T-helper 2 cell (primary cell): ENCODE data around the gene ZNF398.
"Not testable (repeated sequence)": the region's sequence is repeated elsewhere in the genome, so short reads cannot be mapped to it uniquely, and the experiment has no call there.

ENCODE experiments used
- DNase-seq, 5 experiments: peaks; one replicate each; pipeline versions ENCODE4 v3.0.0 to v3.0.0-alpha.2; 2012 to 2022

Gene ZNF398

DNA sequence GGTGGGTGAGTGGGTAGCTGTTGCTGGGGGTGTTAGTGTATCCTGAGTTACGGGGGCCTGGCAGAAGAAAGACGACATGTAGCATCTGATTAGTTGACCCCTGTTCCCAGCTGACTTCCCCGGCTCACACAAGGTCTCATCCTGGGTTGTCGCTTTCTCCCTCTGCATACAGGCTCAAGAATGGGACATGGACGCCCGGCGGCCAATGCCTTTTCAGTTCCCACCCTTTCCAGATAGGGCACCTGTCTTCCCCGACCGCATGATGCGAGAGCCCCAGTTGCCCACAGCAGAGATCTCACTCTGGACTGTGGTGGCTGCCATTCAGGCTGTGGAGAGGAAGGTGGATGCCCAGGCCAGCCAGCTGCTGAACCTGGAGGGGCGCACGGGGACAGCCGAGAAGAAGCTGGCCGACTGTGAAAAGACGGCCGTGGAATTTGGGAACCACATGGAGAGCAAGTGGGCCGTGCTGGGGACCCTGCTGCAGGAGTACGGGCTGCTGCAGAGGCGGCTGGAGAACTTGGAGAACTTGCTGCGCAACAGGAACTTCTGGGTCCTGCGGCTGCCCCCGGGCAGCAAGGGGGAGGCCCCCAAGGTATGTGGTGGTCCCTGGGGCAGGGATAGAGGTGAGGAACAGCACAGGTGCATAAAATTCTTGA lies 51.0 kb downstream of the ZNF398 start:
- DNase-seq, result no peak

DNA sequence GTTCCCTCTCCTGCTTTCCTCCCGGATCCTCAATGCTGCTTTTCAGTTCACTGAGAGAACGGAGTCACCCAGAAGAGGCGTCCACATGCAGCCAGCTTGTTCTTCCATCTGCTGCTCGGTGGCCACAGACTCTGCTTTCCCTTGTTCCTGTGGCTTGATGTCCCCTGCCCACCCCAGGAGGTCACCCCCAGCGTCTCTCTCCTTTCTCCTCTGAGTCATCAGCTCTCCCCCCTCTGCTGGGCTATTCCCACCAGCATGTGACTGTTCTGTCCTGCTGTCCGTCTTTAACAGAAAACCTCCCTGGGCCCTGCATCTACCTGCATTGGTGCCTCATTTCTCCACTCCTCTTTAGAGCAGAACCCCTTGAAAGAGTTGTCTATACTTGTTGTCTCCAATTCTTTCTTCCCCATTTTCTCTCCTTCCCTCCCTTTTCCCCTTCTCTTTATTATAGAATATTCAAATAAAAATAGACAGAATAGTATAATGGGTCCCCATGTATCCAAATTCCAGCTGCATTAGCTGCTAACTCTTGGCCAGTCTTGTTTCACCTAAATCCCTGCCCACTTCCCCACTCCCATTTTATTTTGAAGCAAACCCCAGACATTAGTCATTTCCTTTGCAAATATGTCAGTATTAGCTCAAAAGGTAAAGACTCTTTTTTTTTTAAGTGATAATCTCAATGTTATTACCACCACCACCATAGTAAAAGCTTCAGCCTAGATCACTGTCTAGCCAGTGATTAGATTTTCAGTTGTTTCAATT lies 52.2 kb downstream of the ZNF398 start:
- DNase-seq, result no peak

DNA sequence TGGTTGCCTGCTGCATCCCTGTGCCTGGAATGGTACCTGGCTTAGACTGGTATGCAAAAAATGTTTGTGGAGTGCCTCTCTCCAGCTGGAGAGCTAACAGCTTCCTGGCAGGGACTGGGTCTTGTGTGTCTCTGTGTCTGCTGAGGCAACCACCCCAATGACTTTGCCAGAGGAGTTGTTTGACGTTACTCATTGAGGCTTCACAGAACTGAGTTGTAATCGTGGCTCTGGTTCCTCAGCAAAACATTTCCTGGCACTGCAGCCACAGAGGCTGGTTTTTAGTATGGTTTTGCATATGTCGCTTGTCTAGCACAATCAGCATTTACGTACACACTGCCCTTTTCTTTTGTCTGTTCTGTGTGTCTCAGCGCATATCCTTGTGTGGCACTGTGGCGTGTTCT lies 55.6 kb downstream of the ZNF398 start:
- DNase-seq, result peak in 1 of 5 experiments; percentile 94

DNA sequence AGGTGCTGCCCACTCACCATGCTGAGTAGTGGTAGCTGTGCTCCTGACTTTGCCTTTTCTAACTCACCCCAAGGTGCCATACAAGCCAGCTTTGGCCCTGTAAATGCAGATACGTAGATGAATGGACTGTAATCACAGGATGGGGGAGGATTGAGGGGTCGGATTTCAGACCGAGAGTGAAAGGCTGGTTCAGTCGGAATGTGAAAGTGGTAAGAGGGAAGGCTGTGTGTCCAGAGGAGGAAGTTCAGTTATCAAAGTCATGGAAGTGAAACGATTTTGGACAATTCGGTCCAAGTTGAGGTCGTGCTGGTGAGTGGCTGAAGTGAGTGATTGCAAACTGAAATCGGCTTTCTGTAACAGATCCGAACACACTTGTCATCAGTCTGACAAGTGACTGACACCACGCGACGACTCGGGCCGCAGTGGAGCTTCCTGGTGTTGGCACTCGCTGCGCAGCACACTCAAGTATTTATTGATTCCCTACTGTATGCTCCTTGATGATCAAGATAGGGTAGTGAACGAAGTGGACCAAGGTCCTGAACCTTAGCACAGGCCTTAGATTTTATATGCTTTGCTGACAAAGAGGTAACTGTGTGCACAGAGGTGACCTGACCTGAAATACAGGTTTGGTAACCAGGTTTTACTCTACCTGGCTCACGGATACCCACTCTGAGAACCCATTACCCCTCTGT lies 58.6 kb downstream of the ZNF398 start:
- no peak for DNase-seq

DNA sequence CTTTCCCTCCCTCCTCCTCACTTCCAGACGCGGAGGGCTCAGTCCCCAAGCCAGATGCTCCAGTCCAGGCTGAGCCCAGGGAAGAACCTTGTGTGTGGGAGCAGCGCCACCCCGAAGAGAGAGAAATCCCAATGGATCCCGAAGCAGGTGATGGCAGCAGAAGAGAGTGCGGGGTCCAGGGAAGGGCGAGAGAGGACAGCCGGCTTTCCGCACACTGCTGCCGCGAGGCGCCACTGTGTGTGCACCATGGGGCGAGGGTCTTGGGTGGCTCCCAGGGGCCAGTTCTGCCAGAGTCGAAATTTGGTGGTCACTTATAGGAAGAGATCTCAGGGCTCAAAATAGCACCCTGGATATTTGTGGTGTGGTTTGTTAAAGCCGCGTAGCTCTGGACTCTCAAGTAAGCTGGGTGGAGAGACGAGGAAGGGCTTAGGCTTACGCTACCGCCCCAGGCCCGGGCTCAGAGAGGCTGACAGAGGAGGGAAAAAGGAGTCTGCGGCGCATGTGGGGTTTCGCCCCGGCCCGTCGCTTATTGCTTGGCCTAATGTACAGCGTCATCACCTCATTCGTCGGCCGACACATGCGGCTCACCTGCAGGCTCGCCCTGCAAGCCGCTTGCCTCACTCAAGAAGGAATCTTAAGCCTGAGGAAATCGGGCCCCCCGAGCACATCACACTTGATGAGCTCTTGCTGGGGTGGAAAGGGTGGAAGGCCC lies 60.2 kb downstream of the ZNF398 start:
- DNase-seq, result no peak

DNA sequence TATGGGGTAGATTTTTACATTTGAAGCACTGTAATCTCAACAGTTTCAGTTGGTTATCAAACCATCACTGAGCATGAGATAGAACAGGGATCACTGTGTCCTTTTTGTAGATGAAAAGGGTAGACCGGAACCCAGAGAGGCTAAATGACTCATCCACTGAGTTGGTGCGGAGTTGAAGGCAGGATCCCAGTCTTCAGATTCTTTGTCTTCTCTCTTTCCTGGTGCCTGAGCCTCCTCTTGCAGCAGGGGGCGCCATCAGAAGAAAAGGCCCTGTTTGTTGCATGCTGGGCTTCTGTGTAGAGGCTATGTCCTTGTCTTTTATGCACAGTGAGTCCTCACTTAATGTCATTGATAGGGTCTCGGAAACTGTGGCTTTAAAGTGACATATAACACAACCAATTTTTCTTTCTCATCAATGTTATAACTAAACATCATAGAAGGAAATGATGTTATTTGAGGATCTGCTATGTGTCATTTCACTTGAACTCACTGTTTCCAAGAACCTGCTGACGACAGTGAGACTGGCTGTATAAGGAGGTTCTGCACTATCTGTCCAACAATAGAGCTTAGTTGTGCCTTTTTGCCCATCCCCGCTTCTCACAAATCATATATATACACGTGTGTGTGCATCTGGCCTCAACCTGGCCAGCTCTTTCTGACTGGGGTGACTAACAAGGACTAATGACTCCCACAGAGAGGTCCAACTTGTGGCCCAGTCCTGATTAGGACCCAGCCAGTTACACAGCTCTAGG lies 62.4 kb downstream of the ZNF398 start:
- peak in 3 of 5 experiments; percentile 45 to 92 (median 87) for DNase-seq

DNA sequence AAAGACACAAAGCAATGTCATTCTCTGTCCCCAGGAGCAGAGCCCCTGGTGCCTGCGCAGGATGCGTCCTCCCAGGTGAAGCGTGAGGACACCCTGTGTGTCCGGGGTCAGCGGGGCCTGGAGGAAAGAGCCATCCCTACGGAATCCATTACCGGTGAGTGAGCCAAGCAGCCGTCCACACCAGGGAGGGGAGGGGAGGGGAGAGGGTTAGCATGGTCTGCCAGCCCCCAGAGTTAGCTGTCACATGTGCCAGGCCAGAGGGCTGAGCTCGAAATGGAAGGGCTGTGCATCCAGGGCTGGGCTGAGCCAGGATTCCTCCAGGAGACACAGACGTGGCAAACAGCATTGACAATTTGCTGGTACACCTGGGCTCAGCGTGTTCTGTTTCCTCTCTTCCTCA lies 63.3 kb downstream of the ZNF398 start:
- DNase-seq, result no peak

DNA sequence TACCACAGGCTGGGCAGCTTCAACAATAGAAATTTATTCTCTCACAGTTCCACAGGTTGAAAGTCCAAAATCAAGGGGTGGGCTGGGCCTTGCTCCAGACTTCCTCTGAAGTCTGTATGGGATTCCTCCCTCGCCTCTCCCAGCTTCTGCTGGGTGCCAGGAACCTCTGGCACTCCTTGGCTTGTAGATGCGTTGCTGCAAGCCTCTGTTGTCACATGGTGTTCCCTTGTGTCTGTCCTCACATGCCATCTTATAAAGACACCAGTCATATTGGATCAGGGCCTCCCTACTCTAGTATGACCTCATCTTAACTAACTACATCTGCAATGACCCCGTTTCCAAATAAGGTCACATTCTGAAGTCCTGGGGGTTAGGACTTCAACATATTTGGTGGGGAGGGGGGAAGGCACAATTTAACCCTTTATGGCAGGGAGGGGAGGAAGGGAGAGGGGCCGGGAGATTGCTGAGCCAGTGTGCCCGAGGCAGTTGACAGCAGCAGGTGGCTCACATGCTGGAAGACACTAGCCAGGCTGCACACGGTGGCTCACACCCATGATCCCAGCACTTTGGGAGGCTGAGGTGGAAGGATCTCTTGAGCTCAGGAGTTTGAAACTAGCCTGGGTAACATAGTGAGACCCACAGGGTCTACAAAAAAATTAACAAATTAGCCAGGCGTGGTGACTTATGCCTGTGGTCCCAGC lies 66.9 kb downstream of the ZNF398 start:
- no peak for DNase-seq

DNA sequence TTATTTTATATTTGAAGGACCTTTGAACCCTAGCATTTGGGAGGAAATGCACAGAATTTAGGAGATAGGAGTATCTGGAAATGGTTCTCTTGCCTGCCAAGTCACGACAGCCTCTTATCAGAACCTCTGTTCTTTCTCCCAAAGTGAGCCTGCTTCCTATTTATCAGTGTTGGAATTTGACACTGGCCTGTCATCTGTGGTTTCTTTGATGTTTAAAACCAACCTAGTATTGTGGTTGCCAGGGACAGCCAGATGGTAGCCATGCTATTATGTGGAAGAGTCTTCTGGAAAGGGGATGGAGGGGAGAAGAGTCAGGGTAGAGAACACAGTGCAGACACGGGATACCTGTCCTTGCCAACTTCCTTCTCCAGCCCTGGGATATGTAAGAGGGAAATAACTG lies 69.1 kb downstream of the ZNF398 start:
- no peak for DNase-seq

DNA sequence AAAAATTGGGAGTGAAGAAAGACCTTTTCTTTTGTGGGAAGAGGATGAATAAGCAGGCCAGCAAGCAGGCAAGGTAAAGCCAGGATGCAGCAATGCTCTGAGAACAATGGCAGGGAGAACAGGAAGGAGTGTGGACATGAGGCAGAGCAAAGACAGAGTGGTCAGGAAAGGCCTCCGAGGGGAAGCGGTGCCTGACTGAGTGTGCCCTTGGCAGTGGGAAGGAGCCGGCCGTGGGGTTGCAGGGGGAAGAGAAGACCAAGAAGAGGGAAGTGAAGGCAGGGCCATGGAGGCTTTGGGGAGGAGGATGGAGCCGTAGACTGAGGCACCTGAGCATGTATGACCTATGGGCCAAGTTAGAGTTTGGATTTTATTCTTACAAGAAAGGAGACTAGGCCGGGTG lies 70.3 kb downstream of the ZNF398 start:
- DNase-seq, result no peak

DNA sequence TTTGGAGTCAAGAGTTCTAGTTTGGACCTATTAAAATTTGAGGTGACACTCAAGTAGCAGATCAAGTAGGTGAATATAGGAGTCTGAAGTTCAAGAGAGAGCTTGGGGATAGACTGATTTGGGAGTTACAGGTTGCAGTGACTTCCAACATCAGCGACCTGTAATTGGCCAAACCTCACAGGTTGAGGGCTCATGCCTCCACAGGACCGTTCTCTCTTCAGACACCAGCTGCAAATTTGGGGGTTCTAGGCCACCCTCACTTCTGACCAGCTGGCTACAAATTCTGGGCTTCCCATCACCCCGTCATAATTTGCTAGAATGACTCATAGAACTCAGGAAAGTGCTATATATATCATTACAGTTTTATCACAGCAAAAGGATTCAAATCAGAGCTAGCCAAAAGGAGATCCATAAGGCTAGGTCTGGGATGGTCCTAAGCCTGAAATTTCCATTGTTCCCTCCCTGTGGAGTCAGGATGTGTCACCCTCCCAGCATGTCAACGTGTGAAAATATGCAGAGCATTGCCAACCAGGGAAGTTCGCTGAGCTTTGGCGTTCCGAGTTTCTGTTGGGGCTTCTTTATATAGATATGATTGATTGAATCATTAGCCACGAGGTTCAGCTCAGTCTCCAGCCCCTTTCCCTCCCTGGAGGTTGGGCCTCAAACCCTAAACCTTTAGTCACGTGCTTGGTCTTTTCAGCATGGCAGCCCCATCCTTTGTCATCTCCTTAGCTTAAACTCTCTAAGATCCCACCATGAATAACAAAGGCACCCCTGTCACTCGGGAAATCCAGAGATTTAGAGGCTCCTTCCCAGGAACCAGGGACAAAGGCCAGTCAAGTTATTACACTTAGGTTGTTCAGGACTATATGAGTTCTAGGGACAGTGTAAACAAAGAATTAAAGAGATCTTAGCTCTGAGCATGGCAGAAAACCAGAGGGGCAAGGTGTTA lies 71.5 kb downstream of the ZNF398 start:
- no peak for DNase-seq

DNA sequence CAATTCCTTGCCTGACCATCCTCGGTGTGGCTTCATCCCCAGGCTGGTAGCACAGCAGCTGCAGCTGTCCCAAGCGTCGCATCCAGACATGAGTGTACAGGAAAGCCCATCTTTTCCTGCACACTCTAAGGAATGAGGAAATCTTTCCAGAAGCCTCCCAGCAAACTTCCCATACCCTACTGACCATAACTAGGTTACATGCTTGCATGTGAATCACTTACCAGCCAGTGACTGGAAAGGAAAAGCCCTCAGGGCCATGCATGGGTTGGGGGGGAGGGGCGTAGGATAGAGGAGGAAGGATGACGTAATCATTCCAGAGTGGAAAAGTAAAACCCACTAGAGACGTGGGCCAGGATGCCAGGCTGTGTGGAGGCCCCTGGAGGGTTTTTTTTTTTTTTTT lies 73.3 kb downstream of the ZNF398 start:
- DNase-seq, result no peak

DNA sequence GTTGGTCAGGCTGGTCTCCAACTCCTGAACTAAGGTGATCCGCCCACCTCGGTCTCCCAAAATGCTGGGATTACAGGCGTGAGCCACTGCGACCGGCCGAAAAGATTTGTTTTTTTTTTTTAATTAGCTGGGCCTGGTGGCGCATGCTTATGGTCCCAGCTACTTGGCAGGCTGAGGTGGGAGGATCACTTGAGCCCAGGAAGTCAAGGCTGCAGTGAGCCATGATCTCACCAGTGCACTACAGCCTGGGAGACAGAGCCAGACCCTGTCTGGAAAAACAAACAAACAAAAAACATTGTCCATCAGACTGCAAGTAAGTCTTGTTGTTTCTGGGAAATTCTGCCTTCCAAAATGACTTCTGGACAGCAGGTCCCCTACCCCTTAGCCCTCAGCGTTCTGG lies 75.9 kb downstream of the ZNF398 start:
- no peak for DNase-seq

DNA sequence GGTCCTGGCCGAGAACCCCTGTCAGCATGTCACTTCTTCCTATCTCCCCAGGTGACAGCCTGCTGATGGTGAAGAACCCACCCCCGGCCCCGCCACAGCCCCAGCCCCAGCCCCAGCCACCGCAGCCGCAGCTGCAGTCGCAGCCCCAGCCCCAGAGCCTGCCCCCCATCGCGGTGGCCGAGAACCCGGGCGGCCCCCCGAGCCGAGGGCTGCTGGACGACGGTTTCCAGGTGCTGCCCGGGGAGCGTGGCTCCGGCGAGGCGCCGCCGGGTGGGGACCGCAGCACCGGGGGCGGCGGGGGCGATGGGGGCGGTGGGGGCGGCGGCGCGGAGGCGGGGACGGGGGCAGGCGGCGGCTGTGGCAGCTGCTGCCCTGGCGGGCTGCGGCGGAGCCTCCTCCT lies 76.5 kb downstream of the ZNF398 start:
- DNase-seq, result no peak

DNA sequence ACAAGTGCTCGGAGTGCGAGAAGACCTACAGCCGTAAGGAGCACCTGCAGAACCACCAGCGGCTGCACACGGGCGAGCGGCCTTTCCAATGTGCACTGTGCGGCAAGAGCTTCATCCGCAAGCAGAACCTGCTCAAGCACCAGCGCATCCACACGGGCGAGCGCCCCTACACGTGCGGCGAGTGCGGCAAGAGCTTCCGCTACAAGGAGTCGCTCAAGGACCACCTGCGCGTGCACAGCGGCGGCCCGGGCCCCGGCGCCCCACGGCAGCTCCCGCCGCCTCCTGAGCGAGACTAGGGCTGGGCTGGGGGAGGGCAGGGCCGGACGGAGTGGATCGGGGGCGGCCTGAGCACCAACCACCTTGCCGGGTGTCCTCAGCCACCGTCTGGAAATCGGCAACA lies 77.1 kb downstream of the ZNF398 start:
- no peak for DNase-seq

DNA sequence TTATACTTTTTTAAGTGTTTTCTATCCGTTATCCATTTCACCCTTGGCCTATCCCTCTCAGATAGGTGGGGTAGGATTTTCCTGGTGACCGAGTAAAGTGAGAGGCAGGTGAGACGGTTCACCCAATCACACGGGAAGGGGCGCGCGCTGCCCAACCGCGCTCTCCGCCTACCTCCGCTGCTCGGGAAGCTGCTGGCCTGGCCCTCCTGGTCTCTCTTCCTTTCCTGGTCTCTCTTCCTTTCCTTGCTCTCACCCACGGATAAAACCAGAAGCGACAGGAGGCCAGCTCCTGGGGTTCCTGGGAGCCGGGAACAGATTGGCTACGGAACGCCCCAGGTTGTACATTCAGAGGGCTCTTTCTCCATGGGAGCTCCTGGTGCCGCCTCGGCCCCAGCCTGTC lies 77.9 kb downstream of the ZNF398 start:
- DNase-seq, result no peak

DNA sequence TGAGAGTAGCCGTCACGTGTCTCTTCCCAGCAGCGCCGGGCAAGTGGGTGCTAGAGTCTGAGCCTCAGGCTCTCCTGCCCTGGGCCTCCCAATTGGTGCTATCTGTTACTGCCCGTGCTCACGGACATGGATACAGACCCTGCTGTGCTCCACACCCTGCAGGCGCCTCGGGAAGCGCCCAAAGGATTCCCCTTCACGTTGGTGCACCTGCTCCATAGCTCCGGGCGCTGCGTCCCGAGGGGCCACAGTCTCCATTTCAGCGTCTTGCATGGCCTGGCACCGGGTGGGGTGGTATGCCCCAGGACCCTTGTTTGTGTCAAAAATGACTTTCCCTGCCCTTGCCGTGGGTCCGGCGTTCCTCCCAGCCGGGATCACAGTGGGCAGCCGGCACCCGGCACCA lies 78.4 kb downstream of the ZNF398 start:
- DNase-seq, result no peak

DNA sequence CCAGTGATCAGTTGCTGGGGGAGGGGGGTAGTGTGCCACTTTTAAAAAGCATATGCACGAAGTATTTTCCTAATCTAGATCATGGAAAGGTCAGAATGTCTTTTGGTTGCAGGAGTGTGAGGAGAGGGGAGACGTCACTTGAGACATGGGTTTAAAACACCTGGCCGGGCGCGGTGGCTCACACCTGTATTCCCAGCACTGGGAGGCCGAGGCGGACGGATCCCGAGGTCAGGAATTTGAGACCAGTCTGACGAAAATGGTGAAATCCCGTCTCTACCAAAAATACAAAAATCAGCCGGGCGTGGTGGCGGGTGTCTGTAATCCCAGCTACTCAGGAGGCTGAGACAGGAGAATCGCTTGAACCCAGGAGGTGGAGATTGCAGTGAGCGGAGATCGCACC lies 79.1 kb downstream of the ZNF398 start:
- not testable (repeated sequence) for DNase-seq

DNA sequence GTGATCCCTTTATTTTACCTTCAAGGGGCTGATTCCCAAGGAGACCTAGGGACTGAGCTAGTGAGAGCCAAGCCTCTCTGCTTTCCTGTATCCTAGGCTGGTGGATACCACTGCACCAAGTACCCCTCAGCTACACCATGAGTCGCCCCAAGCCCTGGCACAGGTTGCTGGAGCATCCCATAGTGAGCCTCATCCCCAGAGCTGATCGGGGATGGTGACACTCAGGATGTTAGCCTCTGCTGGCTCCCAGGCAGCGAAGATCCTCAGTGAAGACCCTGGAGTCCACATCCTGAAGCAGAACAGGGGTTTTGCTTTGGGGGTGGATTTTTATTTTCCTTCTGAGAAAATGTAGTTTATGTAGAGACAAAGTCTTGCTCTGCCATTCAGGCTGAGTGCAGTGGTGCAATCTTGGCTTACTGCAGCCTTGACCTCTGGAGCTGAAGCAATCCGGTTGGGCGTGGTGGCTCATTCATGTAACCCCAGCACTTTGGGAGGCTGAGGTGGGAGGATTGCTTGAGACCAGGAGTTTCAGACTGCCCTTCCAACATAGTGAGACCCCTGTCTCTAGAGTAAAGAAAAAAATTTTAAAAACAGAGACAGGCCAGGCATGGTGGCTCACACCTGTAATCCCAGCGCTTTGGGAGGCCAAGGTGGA lies 79.7 kb downstream of the ZNF398 start:
- DNase-seq, result no peak

DNA sequence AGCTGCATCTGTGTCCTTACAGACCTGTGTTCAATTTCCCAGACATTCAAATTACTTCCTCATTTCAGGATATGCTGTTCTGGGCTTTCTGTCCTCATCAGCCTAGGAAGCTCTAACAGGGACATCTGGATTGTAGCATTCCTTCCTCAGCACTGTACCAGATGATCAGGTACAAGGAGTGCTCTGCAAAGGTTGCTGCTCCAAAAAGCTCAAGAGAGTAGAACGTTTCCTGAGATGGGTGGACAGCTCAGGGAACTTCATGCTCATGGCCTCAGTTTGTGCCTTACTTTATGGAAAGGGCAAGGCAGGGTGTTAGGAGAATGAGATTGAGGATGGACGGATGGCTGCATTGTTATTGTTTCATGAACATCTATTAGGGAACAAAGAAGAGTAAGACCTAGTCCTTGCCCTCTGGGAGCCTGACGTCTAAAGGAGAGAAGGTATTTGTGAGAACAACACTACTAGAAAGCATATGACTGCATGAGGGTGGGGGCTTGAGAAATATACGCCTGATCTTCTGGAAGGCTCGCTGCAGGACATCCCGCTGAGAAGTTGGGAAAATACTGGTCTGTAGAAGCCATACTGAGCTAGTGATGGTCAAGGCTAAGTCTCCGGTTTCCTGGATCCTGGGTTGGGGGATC lies 81.7 kb downstream of the ZNF398 start:
- no peak for DNase-seq
